LNCaP clone FGC (cell line): Measurements from ENCODE around the gene EPHA4.

Experiments used
- DNase-seq: peaks from one replicate; pipeline ENCODE4 v3.0.0-alpha.2; 2011; ENCODE audit warnings: low read depth
- H3K4me3 ChIP-seq: 2 replicates; pipeline ENCODE4 v1.5.1; 2011; ENCODE audit warnings: mild to moderate bottlenecking, low read depth, low read length, control low read depth
- CTCF ChIP-seq: IDR thresholded peaks from 2 replicates; pipeline ENCODE4 v1.5.1; 2012; ENCODE audit warnings: mild to moderate bottlenecking; ENCODE audit not compliant: control insufficient read depth, insufficient read depth; ENCODE audit errors: extremely low read depth

EPHA4 gene

DNA sequence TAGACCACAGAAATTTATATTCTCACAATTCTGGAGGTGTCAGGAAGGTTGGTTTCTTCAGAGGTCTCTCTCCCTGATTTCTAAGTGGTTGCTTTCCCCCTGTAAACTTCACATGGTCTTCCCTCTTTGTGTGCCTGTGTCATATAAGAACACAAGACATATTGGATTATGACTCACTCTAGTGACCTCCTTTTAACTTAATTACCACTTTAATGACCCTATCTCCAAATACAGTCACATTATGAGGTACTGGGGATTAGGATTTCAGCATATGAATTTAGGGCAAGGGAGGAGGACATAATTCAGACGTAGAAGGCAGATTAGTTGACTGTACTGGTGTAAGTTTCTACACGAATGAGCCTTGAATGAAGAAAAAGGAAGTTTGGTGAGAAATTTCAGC lies 38.2 kb upstream of the EPHA4 start:
- no peak overlapping the region for H3K4me3 ChIP-seq
- no peak for TF ChIP-seq CTCF

DNA sequence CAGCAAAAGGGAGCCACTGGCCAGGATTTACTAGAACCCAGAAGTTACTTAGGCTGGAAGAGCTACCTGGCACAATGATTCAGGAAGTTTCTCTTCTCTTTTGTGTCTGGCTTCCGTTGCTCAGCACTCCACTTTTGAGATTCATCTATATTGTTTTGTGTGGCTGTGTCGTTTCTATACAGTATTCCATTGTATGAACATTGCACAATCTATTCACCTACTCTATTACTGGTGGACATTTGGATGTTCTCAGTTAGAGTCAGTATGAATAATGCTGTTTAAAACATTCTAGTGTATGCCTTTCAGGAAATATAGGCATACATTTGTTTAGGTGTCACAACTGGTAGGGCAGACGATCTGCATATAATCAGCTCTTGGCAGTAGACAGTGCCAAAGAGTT lies 36.3 kb upstream of the EPHA4 start:
- no peak for TF ChIP-seq CTCF
- DNase-seq: no peak
- no peak overlapping the region for H3K4me3 ChIP-seq

More for the DNA sequence above, 38.2 kb upstream of the EPHA4 start:
- DNase-seq: no peak

- no peak for DNase-seq
- no peak overlapping the region for H3K4me3 ChIP-seq
- TF ChIP-seq CTCF: no peak
Measured at GRCh38 chr2:221606424-221606823, 34.3 kb upstream of the EPHA4 start.

GRCh38 chr2:221605751-221606240 lies 33.7 kb upstream of the EPHA4 start:
- H3K4me3 ChIP-seq: no peak overlapping the region
- DNase-seq: no peak
- no peak for TF ChIP-seq CTCF

DNA sequence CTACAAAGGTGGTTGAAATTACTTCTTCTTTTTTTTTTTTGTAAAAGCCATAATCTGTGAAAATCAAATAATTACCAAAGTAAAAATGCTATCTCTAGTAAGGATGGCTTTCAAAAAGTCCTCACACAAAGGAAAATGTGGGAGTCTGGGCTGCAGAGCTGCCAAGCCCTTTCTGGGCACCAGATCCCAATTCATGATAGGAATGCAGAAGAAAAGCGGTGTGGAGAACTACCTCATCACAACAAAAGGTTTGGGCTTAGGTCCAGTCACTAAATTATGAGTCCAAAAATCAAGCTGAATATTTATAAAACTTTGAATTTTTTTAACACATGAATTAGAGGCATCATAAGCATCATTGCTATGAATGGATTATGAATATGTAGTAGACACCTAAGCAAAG lies 30.8 kb upstream of the EPHA4 start:
- DNase-seq: no peak
- TF ChIP-seq CTCF: no peak
- no peak overlapping the region for H3K4me3 ChIP-seq

DNA sequence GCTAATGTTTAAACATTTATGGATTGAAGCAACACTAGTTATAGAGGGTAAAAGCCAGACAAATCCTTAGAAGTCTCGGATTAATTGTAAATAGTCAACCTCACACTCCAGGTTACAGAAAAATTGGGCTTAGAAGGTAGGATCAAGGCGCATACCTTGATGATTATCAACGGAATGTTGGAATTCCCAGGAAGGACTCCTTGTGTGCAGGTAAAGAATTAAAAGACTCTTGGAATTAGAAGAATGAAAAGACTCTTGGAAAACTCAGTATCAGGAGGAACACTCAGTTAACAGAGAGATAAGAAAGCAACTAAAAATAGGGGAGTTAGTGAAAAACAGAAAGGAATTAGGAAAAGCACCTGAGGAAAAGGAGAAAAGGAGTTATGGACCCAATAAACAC lies 29.3 kb upstream of the EPHA4 start:
- no peak for DNase-seq
- no peak for TF ChIP-seq CTCF
- H3K4me3 ChIP-seq: no peak overlapping the region

- TF ChIP-seq CTCF: no peak
- H3K4me3 ChIP-seq: no peak overlapping the region
- no peak for DNase-seq
Measured at GRCh38 chr2:221600388-221600787, 28.3 kb upstream of the EPHA4 start.
